ENCODE data around the gene NTRK2.

The NTRK2 gene

DNA sequence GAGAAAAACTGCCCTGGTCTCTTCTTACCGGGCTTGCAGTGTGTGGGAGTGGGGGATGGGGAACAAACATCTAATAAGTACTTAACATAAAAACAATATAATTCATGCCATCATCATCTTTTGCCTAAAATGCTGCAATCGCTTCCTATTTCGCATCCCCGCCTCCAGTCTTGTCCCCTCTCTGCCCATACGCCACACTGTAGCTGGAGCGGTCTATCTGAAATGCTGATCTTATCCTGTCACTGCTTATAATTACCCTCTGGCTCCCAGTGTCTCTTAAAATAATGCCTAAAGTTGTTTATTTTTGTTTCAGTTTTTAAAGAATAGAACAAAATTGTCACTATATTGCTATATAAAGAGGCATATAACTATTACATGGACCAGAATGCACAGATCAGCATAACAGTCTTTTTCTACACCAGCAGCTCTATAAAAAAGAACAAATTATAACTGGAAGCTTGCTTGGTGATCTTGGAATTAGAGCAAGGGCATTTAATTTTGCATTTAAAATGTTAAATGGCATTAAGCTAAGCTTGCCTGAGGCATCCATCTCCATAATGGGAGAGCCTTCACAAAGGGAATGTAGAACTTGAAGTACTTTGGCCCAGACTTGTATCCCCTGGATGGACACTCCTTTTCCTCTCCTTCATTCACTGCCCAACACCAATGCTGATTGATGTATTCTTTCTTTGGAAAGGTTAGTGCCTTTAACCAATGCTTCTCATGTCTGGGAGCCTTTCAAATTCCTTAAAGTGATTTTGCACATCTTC lies 12.2 kb downstream of the NTRK2 start:
- in situ Hi-C loops (cut with MboI; ENCODE audit: low sequenced_read_pairs), result no loop called here

- in situ Hi-C loops (cut with MboI; ENCODE audit: low sequenced_read_pairs), result no loop called here
Observed at GRCh38 chr9:84686068-84686467, 16.5 kb downstream of the NTRK2 start.

DNA sequence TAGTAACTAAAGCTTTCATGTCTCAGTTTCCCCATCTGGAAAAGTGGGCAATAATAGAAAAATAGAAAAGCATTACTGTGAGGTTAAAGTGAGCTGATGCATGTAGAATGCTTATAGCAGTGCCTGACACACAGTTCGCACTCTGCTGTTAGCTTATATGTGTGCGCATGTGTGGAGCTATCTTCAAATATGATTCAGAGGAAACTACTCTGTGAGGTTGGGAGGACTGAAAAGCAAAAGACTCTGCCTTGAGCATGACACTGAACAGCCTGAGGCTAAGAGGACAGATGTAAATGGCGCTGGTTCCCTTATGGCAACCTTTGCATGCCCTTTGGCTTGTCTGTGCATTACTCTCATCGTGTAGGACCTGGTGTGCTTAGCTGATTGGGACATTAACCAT lies 19.4 kb downstream of the NTRK2 start:
- in situ Hi-C loops (cut with MboI; ENCODE audit: low sequenced_read_pairs), result no loop called here

DNA sequence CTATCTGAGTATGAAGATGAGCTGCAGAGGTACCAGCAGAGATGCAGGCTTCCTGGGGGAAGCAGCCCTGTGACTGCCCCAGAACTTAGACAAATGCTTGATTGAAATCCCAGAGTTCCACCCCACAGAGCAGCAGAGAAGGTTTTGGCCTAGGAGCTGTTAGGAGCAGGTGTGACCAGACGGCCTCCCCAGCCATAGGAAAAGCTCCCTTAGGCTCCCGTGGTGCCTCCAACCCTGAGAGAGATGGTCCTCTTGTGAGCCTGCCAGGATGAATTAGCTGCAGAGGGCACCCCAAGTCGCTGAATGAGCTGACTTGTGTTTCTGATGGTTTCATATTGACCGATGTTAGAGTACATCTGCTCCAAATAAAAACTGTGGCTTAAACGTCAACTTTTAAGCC lies 22.1 kb downstream of the NTRK2 start:
- in situ Hi-C loops (cut with MboI; ENCODE audit: low sequenced_read_pairs), result no loop called here

GRCh38 chr9:84694248-84694647 lies 24.7 kb downstream of the NTRK2 start:
- in situ Hi-C loops (cut with MboI; ENCODE audit: low sequenced_read_pairs), result no loop called here

- in situ Hi-C loops (cut with MboI; ENCODE audit: low sequenced_read_pairs), result no loop called here
Observed at GRCh38 chr9:84697042-84697441, 27.5 kb downstream of the NTRK2 start.

DNA sequence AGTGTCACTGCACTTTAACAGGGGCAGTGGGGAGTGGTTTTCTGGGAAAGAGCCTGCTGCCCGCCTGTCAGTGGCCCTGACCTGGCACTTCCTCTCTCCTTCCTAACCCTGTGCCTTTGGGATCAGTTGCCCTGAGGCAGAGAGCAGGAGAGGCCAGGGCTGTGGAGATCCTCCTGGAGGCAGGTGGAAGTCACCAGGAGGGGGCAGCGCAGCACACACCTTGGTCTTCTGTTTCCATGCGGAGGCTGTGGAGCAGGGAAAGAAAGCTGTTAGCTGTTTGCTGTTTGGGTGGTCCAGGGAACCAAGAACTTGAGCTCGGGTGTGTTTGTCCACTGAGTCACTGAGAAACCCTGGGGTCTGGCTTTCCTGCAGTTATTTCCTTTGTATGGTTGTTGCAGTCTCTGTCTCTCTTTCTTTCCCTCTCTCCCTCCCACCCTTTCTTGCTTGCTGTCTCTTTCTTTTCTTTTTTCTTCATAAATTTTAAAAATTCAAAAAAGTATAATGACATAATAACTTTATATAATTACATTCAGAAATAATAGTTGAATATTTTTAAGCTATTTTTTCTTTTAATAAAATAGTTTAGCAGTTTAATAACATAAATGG lies 28.1 kb downstream of the NTRK2 start:
- in situ Hi-C loops (cut with MboI; ENCODE audit: low sequenced_read_pairs), result no loop called here

DNA sequence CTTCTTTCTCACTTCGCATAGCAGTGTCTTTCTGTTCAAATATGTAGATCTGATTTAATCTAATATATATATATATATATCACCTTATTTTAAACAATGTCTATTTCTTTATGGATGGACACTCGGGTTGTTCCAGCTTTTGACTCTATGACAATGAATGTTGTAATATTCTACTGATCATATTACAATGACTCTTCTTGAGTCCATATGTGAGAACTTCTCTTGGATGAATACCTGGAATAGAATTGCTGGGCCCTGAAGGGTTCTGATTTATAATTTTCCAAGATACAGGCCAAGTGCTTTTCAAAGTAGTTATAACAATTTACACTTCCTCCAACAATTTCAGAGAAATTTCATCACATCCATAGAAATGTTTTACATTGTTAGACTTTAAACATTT lies 28.8 kb downstream of the NTRK2 start:
- in situ Hi-C loops (cut with MboI; ENCODE audit: low sequenced_read_pairs), result no loop called here

DNA sequence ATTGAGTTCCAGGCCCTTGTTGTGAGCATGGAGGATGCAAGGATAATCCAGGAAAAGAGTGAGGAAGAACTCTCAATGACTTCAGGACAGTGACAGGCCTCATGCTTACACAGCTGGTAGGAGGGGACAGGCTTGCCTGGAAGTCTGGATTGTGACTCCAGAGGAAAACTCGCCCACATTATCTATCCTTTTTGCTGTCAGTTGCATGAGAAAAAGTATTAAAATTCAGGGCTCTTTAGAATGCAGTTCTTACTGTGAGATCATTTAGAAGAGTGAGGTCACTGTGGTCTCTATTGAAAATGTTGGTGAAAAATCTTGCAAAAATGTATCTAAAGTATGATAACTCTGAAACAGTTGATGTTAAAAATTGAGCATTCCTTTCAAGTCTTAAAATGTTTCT lies 30.5 kb downstream of the NTRK2 start:
- in situ Hi-C loops (cut with MboI; ENCODE audit: low sequenced_read_pairs), result no loop called here

GRCh38 chr9:84701801-84702200 lies 32.3 kb downstream of the NTRK2 start:
- in situ Hi-C loops (cut with MboI; ENCODE audit: low sequenced_read_pairs), result no loop called here

DNA sequence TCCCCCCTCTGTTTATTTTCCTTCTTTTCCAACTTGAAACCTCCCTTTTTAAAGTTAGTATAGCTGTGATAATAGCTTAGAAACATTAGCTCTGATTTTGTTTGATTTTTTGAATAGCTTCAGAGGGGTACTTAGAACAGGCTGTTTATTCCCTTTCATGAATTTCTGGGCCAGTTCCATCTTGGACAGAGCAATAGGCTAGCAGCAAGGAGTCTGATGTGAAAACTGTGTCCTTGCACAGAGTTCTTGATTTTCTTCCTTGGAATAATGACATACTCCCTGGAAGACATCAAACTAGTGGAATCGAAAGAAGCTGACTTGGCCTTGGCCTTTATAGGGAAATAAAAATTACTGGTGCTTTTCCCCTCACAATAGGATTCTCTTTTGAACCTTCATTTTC lies 32.9 kb downstream of the NTRK2 start:
- in situ Hi-C loops (cut with MboI; ENCODE audit: low sequenced_read_pairs), result no loop called here

- in situ Hi-C loops (cut with MboI; ENCODE audit: low sequenced_read_pairs), result no loop called here
Observed at GRCh38 chr9:84703793-84704192, 34.3 kb downstream of the NTRK2 start.

DNA sequence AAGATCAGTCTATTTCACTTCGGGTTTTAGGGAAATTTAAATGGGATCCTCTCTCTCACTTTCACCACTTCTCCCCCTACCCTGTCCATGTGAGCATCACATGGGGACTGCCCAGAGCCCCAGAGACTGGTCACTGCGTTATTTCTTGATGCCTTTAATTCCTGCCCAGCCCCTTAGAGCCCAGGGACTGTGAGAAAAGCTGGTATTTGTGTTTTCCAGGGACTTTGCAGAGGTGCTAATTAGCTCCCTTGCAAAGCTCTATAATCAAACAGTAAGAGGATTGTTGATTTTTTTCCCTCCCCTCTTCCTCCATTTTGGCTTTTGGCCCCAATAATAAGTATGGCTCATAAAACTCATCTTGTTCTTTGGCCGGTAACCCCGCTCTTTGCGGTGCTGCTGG lies 35.6 kb downstream of the NTRK2 start:
- in situ Hi-C loops (cut with MboI; ENCODE audit: low sequenced_read_pairs), result no loop called here

DNA sequence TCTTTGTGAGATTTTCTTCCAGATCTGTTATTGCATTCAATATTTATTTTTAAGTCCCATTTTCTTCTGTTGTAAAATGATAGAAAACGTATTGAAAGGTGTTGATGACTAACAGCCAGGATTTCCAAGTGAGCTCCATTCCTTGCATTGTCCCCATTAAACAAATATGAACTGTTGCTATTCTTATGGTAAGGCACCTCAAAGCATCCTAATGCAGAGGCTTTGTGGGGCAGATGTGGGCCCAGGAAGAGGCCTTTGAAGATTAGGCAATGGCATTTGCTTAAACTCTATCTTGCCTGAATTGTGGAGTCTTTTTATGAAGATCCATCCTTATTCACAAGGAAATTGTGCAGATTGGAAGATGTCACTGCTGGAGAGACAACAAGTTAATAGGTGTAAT lies 38.9 kb downstream of the NTRK2 start:
- in situ Hi-C loops (cut with MboI; ENCODE audit: low sequenced_read_pairs), result no loop called here

- in situ Hi-C loops (cut with MboI; ENCODE audit: low sequenced_read_pairs), result no loop called here
Observed at GRCh38 chr9:84709056-84709455, 39.5 kb downstream of the NTRK2 start.

DNA sequence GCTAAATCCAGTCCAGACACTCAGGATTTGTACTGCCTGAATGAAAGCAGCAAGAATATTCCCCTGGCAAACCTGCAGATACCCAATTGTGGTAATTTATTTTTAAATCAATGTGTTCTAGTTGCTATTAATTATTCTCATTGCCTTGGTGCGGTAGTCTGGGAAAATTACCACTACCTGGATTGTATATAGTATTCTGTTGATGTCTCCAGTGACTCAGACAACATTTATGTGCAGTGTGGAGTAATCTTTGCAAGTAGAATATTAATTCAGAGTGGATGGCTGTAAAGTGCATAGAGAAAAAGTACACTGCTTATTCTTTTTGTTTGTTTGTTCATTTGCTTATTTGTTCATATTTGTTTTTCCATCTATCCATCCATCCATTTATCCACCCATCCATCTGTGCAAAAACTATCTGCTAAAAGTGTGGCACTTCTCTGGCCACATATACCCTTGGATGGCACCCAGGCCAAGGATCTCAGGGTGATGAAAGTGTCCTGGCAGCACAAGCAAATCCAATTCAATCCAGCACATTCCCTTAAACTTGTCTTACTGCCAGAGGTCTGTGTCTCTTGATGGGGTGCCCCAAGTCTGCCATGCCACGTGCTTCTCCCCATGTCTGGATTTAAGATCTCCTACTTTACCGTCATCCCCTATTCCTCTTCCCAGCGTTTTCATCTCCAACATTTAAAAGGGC lies 41.3 kb downstream of the NTRK2 start:
- in situ Hi-C loops (cut with MboI; ENCODE audit: low sequenced_read_pairs), result no loop called here

DNA sequence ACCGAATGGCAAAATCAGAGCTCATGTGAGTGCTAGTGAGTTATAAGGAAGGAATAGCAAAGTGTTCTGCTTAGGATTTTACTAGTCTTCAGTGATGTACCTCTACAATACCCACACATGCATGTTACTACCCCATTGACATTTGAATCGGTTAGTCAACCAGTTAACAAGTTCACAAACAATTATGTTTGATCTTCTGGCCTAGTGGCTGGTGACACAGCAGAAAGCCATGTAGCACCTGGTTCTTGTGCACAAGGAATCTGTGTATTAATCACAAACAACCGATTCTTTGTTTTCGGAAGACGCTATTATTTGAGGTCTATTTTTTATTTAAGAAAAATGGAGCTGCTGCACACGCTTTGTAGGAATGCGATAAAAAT lies 41.9 kb downstream of the NTRK2 start:
- in situ Hi-C loops (cut with MboI; ENCODE audit: low sequenced_read_pairs), result no loop called here

- in situ Hi-C loops (cut with MboI; ENCODE audit: low sequenced_read_pairs), result no loop called here
Observed at GRCh38 chr9:84711936-84712335, 42.4 kb downstream of the NTRK2 start.

DNA sequence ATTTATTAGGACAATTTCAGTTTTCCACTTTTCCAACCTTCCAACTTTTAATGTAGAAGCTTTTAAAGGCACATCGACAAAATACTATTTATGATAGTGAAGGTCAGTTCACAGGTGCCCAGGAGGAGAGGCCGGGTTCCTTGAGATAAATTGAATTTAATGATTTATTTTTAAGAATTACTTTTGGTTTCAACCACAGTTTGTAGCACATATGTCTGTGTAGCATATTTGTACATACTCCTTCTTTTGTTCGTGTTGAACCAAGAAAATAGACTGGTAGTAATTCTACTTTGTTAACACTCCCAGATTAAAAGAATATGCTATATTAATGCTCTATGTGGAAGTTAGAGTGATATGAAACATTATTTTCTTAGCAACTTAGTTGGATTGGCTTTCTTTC lies 46.7 kb downstream of the NTRK2 start:
- in situ Hi-C loops (cut with MboI; ENCODE audit: low sequenced_read_pairs), result no loop called here

GRCh38 chr9:84718476-84718875 lies 48.9 kb downstream of the NTRK2 start:
- in situ Hi-C loops (cut with MboI; ENCODE audit: low sequenced_read_pairs), result no loop called here

DNA sequence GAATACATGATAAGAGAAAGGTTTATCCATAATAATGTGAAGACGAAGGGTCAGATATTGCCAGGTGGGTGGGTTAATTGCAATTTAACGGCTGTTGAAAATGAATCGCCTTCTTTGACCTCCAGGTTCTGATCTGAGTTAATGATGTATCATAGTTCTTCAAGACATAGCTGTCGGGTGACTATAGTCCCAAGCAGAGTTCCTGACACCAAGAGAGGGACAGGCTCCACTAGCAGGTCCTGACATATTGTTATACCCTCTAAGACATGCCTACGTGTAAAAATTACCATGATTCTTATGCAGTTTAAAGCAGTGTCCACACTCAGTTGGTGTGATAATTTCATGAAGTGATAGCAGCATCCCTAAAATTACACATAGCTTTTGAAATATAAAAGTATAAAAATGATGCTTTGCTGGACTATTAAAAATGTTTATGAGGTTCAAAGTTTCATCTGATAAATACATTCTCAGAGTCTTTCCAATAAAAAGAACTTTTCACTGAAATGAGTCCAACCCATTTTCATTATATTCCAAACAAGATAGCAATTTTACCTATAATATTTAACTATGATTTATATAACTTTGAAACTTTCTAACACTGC lies 53.0 kb downstream of the NTRK2 start:
- in situ Hi-C loops (cut with MboI; ENCODE audit: low sequenced_read_pairs), result no loop called here

GRCh38 chr9:84723426-84723825 lies 53.9 kb downstream of the NTRK2 start:
- in situ Hi-C loops (cut with MboI; ENCODE audit: low sequenced_read_pairs), result no loop called here
